Trophoblast cell (in vitro differentiated cells and primary cell): Measurements from ENCODE around the gene TIMP1.

Experiments used
- DNase-seq, 2 donors: peaks; one replicate each; pipeline ENCODE4 v3.0.0-alpha.2; 2016
- H2AFZ ChIP-seq: 2 replicates; pipeline ENCODE4 v1.6.1; 2013; ENCODE audit warnings: low read length, moderate library complexity, mild to moderate bottlenecking; ENCODE audit not compliant: insufficient read depth, poor library complexity
- H2AK5ac ChIP-seq: 2 replicates; pipeline ENCODE4 v1.6.1; 2013; ENCODE audit warnings: mild to moderate bottlenecking, low read length
- H2BK120ac ChIP-seq: 2 replicates; pipeline ENCODE4 v1.6.1; 2013; ENCODE audit warnings: low read length, mild to moderate bottlenecking, moderate library complexity; ENCODE audit not compliant: insufficient read depth, poor library complexity
- H2BK12ac ChIP-seq: 2 replicates; pipeline ENCODE4 v1.6.1; 2013; ENCODE audit warnings: mild to moderate bottlenecking, low read length, moderate library complexity
- H2BK5ac ChIP-seq: 2 replicates; pipeline ENCODE4 v1.6.1; 2013; ENCODE audit warnings: low read length, low read depth, moderate library complexity, mild to moderate bottlenecking; ENCODE audit not compliant: poor library complexity
- H3K14ac ChIP-seq: 2 replicates; pipeline ENCODE4 v1.6.1; 2013; ENCODE audit warnings: mild to moderate bottlenecking, low read length
- H3K18ac ChIP-seq: 2 replicates; pipeline ENCODE4 v1.6.1; 2013; ENCODE audit warnings: mild to moderate bottlenecking, low read length
- H3K23ac ChIP-seq: 2 replicates; pipeline ENCODE4 v1.6.1; 2013; ENCODE audit warnings: low read length
- H3K27ac ChIP-seq: 2 replicates; pipeline ENCODE4 v1.5.1; 2013; ENCODE audit warnings: low read depth, mild to moderate bottlenecking, inconsistent platforms, low read length, moderate library complexity
- H3K27me3 ChIP-seq: 2 replicates; pipeline ENCODE4 v1.6.1; 2013; ENCODE audit warnings: inconsistent platforms, mild to moderate bottlenecking, low read length, moderate library complexity; ENCODE audit not compliant: insufficient read depth
- H3K36me3 ChIP-seq, 2 experiments: 1 replicate in 1 of 2; 2 replicates in 1 of 2; pipeline ENCODE4 v1.6.1; 2013; ENCODE audit warnings: low read length in 2 of 2, mild to moderate bottlenecking in 2 of 2, moderate library complexity in 1 of 2; ENCODE audit not compliant: insufficient read depth in 2 of 2, control insufficient read depth in 1 of 2
- H3K4ac ChIP-seq: 2 replicates; pipeline ENCODE4 v1.6.1; 2013; ENCODE audit warnings: low read depth, mild to moderate bottlenecking, low read length, moderate library complexity
- H3K4me1 ChIP-seq, 2 experiments: 1 replicate in 1 of 2; 2 replicates in 1 of 2; pipeline ENCODE4 v1.6.1; 2013; ENCODE audit warnings: low read length in 2 of 2, mild to moderate bottlenecking in 2 of 2, moderate library complexity in 1 of 2; ENCODE audit not compliant: insufficient read depth in 2 of 2, control insufficient read depth in 1 of 2
- H3K4me2 ChIP-seq: 2 replicates; pipeline ENCODE4 v1.6.1; 2013; ENCODE audit warnings: inconsistent platforms, mild to moderate bottlenecking, low read length, moderate library complexity
- H3K4me3 ChIP-seq: 2 replicates; pipeline ENCODE4 v1.5.1; 2013; ENCODE audit warnings: mild to moderate bottlenecking, low read depth, low read length, inconsistent platforms
- H3K79me1 ChIP-seq: one replicate; pipeline ENCODE4 v1.6.1; 2013; ENCODE audit warnings: low read length
- H3K79me2 ChIP-seq: 2 replicates; pipeline ENCODE4 v1.6.1; 2013; ENCODE audit warnings: low read length, mild to moderate bottlenecking; ENCODE audit not compliant: control insufficient read depth, insufficient read depth, poor library complexity
- H3K9ac ChIP-seq: 2 replicates; pipeline ENCODE4 v1.6.1; 2013; ENCODE audit warnings: mild to moderate bottlenecking, low read length
- H3K9me3 ChIP-seq: 2 replicates; pipeline ENCODE4 v1.6.1; 2013; ENCODE audit warnings: low read depth, mild to moderate bottlenecking, control low read depth, inconsistent platforms, low read length; ENCODE audit not compliant: insufficient read depth
- H4K12ac ChIP-seq: 2 replicates; pipeline ENCODE4 v1.6.1; 2013; ENCODE audit warnings: low read depth, mild to moderate bottlenecking, low read length, moderate library complexity
- H4K8ac ChIP-seq: 2 replicates; pipeline ENCODE4 v1.6.1; 2013; ENCODE audit warnings: low read depth, mild to moderate bottlenecking, low read length, moderate library complexity
- H4K91ac ChIP-seq: one replicate; pipeline ENCODE4 v1.6.1; 2013; ENCODE audit warnings: low read depth, mild to moderate bottlenecking, low read length, moderate library complexity
- WGBS: extraction: QIAGEN DNeasy Blood & Tissue Kit; methylation state at CpG from one replicate; pipeline ENCODE4 v1.1.7; 2013; ENCODE audit warnings: missing lambda C conversion rate; ENCODE audit not compliant: insufficient read length, insufficient coverage; ENCODE audit errors: extremely low coverage; 5-methylcytosine and 5-hydroxymethylcytosine counted together

The TIMP1 gene

DNA sequence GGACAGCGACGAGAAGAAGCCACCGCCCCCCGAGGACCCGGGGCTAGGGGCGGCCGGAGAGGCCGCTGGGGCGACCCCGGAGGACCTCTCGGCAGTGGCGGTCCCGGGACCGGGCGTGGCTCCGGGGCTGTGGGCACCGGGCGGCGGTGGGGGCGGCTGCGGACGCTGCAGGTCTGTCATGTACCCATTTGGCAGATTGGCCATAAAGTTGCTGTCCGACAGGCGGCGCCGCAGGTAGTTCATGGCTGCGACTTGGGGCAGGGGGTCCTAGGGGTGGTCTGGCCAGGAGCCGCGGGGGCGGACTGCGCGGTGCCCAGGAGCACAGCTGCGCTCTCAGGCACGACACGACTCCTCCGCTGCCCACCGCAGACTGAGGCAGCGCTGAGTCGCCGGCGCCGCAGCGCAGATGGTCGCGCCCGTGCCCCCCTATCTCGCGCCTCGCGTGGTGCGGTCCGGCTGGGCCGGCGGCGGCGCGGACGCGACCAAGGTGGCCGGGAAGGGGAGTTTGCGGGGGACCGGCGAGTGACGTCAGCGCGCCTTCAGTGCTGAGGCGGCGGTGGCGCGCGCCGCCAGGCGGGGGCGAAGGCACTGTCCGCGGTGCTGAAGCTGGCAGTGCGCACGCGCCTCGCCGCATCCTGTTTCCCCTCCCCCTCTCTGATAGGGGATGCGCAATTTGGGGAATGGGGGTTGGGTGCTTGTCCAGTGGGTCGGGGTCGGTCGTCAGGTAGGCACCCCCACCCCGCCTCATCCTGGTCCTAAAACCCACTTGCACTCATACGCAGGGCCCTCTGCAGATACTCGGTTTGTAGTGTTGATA lies 37.5 kb downstream of the TIMP1 start, which contains the start of gene SYN1:
SYN1 (minus strand) TSS at position 372 of the 817 bp plus-strand sequence; CDS start at position 243, 129 bp downstream.
- no peak within 1 kb of the TSS for H4K8ac ChIP-seq
- peak within 1 kb of the TSS; percentile 35 for H2AFZ ChIP-seq
- no CpG with 5 or more reads among the region's 88 CpGs for WGBS

DNA sequence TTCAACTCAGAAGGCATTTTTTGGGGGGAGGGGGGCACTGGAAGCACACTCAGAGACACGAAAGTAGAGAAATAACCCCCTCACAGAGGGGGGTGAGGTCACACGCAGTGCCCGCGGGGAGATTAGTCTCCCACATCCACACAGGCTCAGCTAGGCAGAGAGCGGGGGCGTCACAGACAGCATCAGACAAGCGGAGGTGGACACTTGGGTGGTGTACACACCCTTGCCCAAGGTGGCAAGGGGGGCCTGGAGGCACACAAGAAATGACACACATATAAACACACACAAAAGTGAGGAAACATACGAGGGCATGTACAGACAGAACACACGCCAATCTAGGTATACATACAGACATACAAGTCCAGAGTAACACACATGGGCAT lies 38.1 kb downstream of the TIMP1 start:
- Histone ChIP-seq H4K8ac (no peak overlapping the region), H3K9ac (no peak overlapping the region), H3K9me3 (peaks cover 1% of the 10 kb centered on the region), H2BK12ac (no peak overlapping the region), H2BK120ac (no peak overlapping the region), H2AFZ (no peak overlapping the region), H3K4me3 (no peak overlapping the region), H2BK5ac (no peak overlapping the region), H3K4me2 (no peak overlapping the region), H3K27me3 (no peaks in the 10 kb centered on the region), H3K18ac (no peak overlapping the region), H3K27ac (no peak overlapping the region), H2AK5ac (no peak overlapping the region), H3K79me2 (no peaks in the 10 kb centered on the region), H3K79me1 (no peaks in the 10 kb centered on the region), H3K4ac (no peak overlapping the region), H3K14ac (no peak overlapping the region), H3K36me3 (no peaks in the 10 kb centered on the region), H4K91ac (no peak overlapping the region), H4K12ac (no peak overlapping the region), H3K4me1 (peaks cover 3 to 10% of the 10 kb centered on the region in 2 experiments), H3K23ac (no peak overlapping the region)
- no CpG with 5 or more reads among the region's 9 CpGs for WGBS
- DNase-seq: no peak

More for the DNA sequence above, 37.5 kb downstream of the TIMP1 start, which contains the start of gene SYN1:
- H2BK5ac ChIP-seq: no peak within 1 kb of the TSS
- no peak within 1 kb of the TSS for H4K12ac ChIP-seq
- no peak within 1 kb of the TSS for H4K91ac ChIP-seq
- H3K4me1 ChIP-seq: peaks cover 3 to 10% of the 10 kb centered on the region in 2 experiments
- no peak within 1 kb of the TSS for H2BK12ac ChIP-seq
- no peak within 1 kb of the TSS for H3K9ac ChIP-seq
- peak; percentile 35 to 46 for DNase-seq
- no peak within 1 kb of the TSS for H3K4ac ChIP-seq
- H3K79me1 ChIP-seq: no peaks in the 10 kb centered on the region
- no peak within 1 kb of the TSS for H2AK5ac ChIP-seq
- H3K14ac ChIP-seq: no peak within 1 kb of the TSS
- H3K36me3 ChIP-seq: no peaks in the 10 kb centered on the region
- no peak within 1 kb of the TSS for H3K27ac ChIP-seq
- H3K4me2 ChIP-seq: peak within 1 kb of the TSS; percentile 88
- no peak within 1 kb of the TSS for H3K23ac ChIP-seq
- no peak within 1 kb of the TSS for H2BK120ac ChIP-seq
- no peaks in the 10 kb centered on the region for H3K27me3 ChIP-seq
- no peaks in the 10 kb centered on the region for H3K79me2 ChIP-seq
- peak within 1 kb of the TSS; percentile 37 for H3K18ac ChIP-seq
- H3K4me3 ChIP-seq: peak within 1 kb of the TSS; percentile 62
- peaks cover 1% of the 10 kb centered on the region for H3K9me3 ChIP-seq

DNA sequence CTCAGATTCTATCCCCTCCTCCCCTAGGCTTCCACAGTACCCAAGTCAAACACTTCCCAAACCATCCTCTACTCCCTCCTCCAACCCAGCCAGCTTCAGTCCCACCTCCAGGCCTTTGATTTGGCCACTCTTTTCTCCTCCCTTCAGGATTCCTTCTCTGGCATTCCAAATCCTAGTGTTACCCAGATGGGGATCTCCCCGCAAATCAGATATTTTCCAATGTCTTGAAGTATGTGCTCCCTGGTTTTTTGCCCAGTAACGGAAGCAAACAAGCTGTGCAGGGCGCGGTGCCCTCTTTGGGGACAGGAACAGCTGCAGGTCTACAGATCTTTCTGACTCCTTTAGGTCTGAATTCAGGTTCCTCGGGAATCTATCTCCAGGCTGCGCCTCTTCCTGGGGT lies 39.6 kb downstream of the TIMP1 start:
- no CpG with 5 or more reads among the region's 6 CpGs for WGBS
- H3K9me3 ChIP-seq: peaks cover 1% of the 10 kb centered on the region
- H3K27me3 ChIP-seq: no peaks in the 10 kb centered on the region
- no peak overlapping the region for H3K4me2 ChIP-seq
- no peak overlapping the region for H3K4me3 ChIP-seq
- H3K79me1 ChIP-seq: no peaks in the 10 kb centered on the region
- H3K18ac ChIP-seq: no peak overlapping the region
- no peaks in the 10 kb centered on the region for H3K36me3 ChIP-seq
- no peak overlapping the region for H3K9ac ChIP-seq
- H2AK5ac ChIP-seq: no peak overlapping the region
- no peak overlapping the region for H3K27ac ChIP-seq
- no peak overlapping the region for H2BK120ac ChIP-seq
- H3K79me2 ChIP-seq: no peaks in the 10 kb centered on the region
- no peak overlapping the region for H2BK12ac ChIP-seq
- no peak overlapping the region for H3K23ac ChIP-seq
- no peak overlapping the region for H2AFZ ChIP-seq
- no peak overlapping the region for H3K4ac ChIP-seq
- no peak overlapping the region for H3K14ac ChIP-seq
- H4K8ac ChIP-seq: no peak overlapping the region
- no peak overlapping the region for H4K91ac ChIP-seq
- H2BK5ac ChIP-seq: no peak overlapping the region
- no peak overlapping the region for H4K12ac ChIP-seq
- peaks cover 3 to 10% of the 10 kb centered on the region in 2 experiments for H3K4me1 ChIP-seq
- DNase-seq: no peak

DNA sequence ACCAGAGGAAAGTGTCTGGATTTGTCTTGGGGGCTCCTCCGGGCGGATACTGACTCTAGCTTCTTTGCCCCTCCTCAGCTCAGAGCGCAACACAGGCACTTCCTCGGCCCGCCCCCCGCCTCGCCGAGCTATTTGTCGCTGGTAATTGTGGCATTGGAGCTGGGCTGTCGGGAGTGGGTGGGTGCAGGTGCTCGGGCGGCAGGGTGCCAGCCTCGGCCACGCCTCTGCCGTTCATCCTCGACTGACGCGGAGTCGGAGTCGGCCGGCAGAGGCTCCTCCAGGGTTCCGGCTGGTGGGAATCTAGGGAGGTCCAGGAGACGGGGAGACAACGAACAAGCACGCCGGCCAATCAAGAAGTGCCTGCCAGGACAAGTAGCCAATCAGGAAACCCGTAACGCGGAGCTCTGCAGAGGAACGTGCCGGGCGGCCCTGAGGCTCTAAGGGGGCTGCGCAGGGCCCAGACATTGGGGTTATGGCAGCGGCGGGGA lies 41.3 kb downstream of the TIMP1 start:
- no peaks in the 10 kb centered on the region for H3K27me3 ChIP-seq
- no peaks in the 10 kb centered on the region for H3K79me1 ChIP-seq
- H3K27ac ChIP-seq: no peak overlapping the region
- peak overlapping the region; percentile 63 for H3K4me3 ChIP-seq
- H2AK5ac ChIP-seq: no peak overlapping the region
- H3K4me2 ChIP-seq: peak overlapping the region; percentile 71
- H3K9me3 ChIP-seq: peaks cover 1% of the 10 kb centered on the region
- no peak overlapping the region for H4K91ac ChIP-seq
- H3K4ac ChIP-seq: no peak overlapping the region
- H3K9ac ChIP-seq: no peak overlapping the region
- no peaks in the 10 kb centered on the region for H3K79me2 ChIP-seq
- no CpG with 5 or more reads among the region's 35 CpGs for WGBS
- H3K23ac ChIP-seq: no peak overlapping the region
- H3K18ac ChIP-seq: no peak overlapping the region
- no peak overlapping the region for H2BK12ac ChIP-seq
- H3K36me3 ChIP-seq: no peaks in the 10 kb centered on the region
- H3K14ac ChIP-seq: no peak overlapping the region
- H4K8ac ChIP-seq: no peak overlapping the region
- H3K4me1 ChIP-seq: peaks cover 3 to 10% of the 10 kb centered on the region in 2 experiments
- H4K12ac ChIP-seq: no peak overlapping the region
- no peak overlapping the region for H2BK120ac ChIP-seq
- peak overlapping the region; percentile 66 for H2AFZ ChIP-seq
- DNase-seq: peak; percentile 9 to 35
- no peak overlapping the region for H2BK5ac ChIP-seq
